ENCODE data around the gene ADAMTSL1.

The ADAMTSL1 gene

DNA sequence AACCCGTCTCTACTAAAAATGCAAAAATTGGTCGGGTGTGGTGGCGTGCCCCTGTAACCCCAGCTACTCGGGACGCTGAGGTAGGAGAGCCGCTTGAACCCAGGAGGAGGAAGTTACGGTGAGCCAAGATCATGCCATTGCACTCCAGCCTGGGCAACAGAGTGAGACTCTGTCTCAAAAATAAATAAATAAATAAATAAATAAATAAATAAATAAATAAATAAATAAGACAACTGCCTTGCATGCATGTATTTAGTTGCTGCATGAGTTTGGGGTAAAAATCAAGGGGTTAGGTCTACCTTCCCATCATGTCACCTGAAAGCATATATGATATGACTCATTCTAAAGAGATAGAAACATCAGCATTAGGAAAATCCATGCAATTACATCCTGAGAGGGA lies 254.0 kb downstream of the ADAMTSL1 start:
- Histone ChIP-seq H3K36me3 (ENCODE audit: control insufficient read depth in 2 of 2, insufficient read depth in 1 of 2, low read length in 2 of 2) (no peaks in the 10 kb centered on the region), H3K9me3 (ENCODE audit: control insufficient read depth, insufficient read depth, low read depth, low read length) (no peaks in the 10 kb centered on the region), H3K27ac (ENCODE audit: extremely low read depth, low read depth, low read length) (no peak overlapping the region), H3K4me3 (ENCODE audit: low read depth, low read length) (no peak overlapping the region), H3K4me1 (ENCODE audit: control insufficient read depth, insufficient read depth, low read length) (no peaks in the 10 kb centered on the region)
- CTCF ChIA-PET = interaction anchor here (0.7 to 1.8 kb wide), 2 partner anchors 167 to 301 kb away, joined by 3 to 4 read pairs; no protein-coding TSS in a partner anchor
- TF ChIP-seq ZNF266 (tag by site-specific recombination; IDR thresholded peaks at IDR 0.05; ENCODE audit: low read depth) (peak; percentile 63; the same call in 1 of the 2 replicates), ZNF404 (tag by site-specific recombination; IDR thresholded peaks at IDR 0.05) (0 out of 2 replicates have a peak, but pooled peaks have one; percentile 35), ZNF558 (tag by site-specific recombination; IDR thresholded peaks at IDR 0.05) (peak; percentile 39; the same call in 1 of the 2 replicates), ZNF394 (tag by site-specific recombination; IDR thresholded peaks at IDR 0.05; ENCODE audit: borderline replicate concordance) (peak; percentile 83), ZXDB (tag by site-specific recombination; IDR thresholded peaks at IDR 0.05) (0 out of 2 replicates have a peak, but pooled peaks have one; percentile 34), ZNF426 (tag by site-specific recombination; IDR thresholded peaks at IDR 0.05) (peak; percentile 72), ZNF433 (tag by site-specific recombination; IDR thresholded peaks at IDR 0.05; ENCODE audit: low read depth) (peak; percentile 30; the same call in 1 of the 2 replicates), ZNF292 (tag by site-specific recombination; IDR thresholded peaks at IDR 0.05; ENCODE audit: borderline replicate concordance, low read depth) (0 out of 2 replicates have a peak, but pooled peaks have one; percentile 7), ZNF830 (tag by site-specific recombination; IDR thresholded peaks at IDR 0.05; ENCODE audit: low read depth) (no peak), ZNF140 (tag by site-specific recombination; IDR thresholded peaks at IDR 0.05) (peak; percentile 53; the same call in 1 of the 2 replicates), ZNF623 (tag by site-specific recombination; IDR thresholded peaks at IDR 0.05) (peak; percentile 54), ZBTB8A (tag by site-specific recombination; IDR thresholded peaks at IDR 0.05) (peak; percentile 51; the same call in 1 of the 2 replicates), ZNF354C (tag by site-specific recombination; IDR thresholded peaks at IDR 0.05; ENCODE audit: borderline replicate concordance, low read depth) (0 out of 2 replicates have a peak, but pooled peaks have one; percentile 22), ZNF610 (tag by site-specific recombination; IDR thresholded peaks at IDR 0.05; ENCODE audit: borderline replicate concordance) (no peak), ZNF654 (tag by site-specific recombination; IDR thresholded peaks at IDR 0.05; ENCODE audit: low read depth) (peak; percentile 17; the same call in 1 of the 2 replicates), ZNF555 (tag by site-specific recombination; conservative IDR thresholded peaks at IDR 0.05) (peak; percentile 56)
- TF ChIP-seq, protein P1, sequence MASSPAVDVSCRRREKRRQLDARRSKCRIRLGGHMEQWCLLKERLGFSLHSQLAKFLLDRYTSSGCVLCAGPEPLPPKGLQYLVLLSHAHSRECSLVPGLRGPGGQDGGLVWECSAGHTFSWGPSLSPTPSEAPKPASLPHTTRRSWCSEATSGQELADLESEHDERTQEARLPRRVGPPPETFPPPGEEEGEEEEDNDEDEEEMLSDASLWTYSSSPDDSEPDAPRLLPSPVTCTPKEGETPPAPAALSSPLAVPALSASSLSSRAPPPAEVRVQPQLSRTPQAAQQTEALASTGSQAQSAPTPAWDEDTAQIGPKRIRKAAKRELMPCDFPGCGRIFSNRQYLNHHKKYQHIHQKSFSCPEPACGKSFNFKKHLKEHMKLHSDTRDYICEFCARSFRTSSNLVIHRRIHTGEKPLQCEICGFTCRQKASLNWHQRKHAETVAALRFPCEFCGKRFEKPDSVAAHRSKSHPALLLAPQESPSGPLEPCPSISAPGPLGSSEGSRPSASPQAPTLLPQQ (tag by site-specific recombination; IDR thresholded peaks at IDR 0.05) = no peak
- TF ChIP-seq, protein P2, sequence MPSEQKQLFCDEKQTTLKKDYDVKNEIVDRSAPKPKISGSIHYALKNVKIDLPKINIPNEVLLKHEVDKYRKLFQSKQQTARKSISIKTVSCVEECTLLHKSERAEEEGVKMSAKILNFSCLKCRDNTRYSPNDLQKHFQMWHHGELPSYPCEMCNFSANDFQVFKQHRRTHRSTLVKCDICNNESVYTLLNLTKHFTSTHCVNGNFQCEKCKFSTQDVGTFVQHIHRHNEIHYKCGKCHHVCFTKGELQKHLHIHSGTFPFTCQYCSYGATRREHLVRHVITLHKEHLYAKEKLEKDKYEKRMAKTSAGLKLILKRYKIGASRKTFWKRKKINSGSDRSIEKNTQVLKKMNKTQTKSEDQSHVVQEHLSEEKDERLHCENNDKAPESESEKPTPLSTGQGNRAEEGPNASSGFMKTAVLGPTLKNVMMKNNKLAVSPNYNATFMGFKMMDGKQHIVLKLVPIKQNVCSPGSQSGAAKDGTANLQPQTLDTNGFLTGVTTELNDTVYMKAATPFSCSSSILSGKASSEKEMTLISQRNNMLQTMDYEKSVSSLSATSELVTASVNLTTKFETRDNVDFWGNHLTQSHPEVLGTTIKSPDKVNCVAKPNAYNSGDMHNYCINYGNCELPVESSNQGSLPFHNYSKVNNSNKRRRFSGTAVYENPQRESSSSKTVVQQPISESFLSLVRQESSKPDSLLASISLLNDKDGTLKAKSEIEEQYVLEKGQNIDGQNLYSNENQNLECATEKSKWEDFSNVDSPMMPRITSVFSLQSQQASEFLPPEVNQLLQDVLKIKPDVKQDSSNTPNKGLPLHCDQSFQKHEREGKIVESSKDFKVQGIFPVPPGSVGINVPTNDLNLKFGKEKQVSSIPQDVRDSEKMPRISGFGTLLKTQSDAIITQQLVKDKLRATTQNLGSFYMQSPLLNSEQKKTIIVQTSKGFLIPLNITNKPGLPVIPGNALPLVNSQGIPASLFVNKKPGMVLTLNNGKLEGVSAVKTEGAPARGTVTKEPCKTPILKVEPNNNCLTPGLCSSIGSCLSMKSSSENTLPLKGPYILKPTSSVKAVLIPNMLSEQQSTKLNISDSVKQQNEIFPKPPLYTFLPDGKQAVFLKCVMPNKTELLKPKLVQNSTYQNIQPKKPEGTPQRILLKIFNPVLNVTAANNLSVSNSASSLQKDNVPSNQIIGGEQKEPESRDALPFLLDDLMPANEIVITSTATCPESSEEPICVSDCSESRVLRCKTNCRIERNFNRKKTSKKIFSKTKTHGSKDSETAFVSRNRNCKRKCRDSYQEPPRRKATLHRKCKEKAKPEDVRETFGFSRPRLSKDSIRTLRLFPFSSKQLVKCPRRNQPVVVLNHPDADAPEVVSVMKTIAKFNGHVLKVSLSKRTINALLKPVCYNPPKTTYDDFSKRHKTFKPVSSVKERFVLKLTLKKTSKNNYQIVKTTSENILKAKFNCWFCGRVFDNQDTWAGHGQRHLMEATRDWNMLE (tag by site-specific recombination; conservative IDR thresholded peaks at IDR 0.05; ENCODE audit: low read depth) = peak; percentile 80
- TF ChIP-seq, protein P3, sequence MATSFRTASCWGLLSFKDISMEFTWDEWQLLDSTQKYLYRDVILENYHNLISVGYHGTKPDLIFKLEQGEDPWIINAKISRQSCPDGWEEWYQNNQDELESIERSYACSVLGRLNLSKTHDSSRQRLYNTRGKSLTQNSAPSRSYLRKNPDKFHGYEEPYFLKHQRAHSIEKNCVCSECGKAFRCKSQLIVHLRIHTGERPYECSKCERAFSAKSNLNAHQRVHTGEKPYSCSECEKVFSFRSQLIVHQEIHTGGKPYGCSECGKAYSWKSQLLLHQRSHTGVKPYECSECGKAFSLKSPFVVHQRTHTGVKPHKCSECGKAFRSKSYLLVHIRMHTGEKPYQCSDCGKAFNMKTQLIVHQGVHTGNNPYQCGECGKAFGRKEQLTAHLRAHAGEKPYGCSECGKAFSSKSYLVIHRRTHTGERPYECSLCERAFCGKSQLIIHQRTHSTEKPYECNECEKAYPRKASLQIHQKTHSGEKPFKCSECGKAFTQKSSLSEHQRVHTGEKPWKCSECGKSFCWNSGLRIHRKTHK (tag by site-specific recombination; IDR thresholded peaks at IDR 0.05) = no peak
- TF ChIP-seq, protein P4, sequence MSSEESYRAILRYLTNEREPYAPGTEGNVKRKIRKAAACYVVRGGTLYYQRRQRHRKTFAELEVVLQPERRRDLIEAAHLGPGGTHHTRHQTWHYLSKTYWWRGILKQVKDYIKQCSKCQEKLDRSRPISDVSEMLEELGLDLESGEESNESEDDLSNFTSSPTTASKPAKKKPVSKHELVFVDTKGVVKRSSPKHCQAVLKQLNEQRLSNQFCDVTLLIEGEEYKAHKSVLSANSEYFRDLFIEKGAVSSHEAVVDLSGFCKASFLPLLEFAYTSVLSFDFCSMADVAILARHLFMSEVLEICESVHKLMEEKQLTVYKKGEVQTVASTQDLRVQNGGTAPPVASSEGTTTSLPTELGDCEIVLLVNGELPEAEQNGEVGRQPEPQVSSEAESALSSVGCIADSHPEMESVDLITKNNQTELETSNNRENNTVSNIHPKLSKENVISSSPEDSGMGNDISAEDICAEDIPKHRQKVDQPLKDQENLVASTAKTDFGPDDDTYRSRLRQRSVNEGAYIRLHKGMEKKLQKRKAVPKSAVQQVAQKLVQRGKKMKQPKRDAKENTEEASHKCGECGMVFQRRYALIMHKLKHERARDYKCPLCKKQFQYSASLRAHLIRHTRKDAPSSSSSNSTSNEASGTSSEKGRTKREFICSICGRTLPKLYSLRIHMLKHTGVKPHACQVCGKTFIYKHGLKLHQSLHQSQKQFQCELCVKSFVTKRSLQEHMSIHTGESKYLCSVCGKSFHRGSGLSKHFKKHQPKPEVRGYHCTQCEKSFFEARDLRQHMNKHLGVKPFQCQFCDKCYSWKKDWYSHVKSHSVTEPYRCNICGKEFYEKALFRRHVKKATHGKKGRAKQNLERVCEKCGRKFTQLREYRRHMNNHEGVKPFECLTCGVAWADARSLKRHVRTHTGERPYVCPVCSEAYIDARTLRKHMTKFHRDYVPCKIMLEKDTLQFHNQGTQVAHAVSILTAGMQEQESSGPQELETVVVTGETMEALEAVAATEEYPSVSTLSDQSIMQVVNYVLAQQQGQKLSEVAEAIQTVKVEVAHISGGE (tag by site-specific recombination; conservative IDR thresholded peaks at IDR 0.05; ENCODE audit: low read depth) = peak; percentile 63
- POLR2A ChIA-PET = no interaction called here
